Nephron progenitor cell (in vitro differentiated cells): Measurements from ENCODE around the gene HIGD1B.
A peak's percentile ranks its signal among the peaks of the same experiment; 100 is the strongest.

ENCODE experiments used
- DNase-seq: peaks from one replicate; pipeline ENCODE4 v3.0.0; 2021
- H3K27ac Mint-ChIP-seq: 2 replicates; pipeline ENCODE4 v1.8.0; 2021; ENCODE audit warnings: mild to moderate bottlenecking, moderate library complexity, mixed read lengths
- H3K27me3 Mint-ChIP-seq: 2 replicates; pipeline ENCODE4 v1.8.0; 2021; ENCODE audit warnings: mild to moderate bottlenecking, low read depth, mixed read lengths; ENCODE audit not compliant: poor library complexity
- H3K36me3 Mint-ChIP-seq: 2 replicates; pipeline ENCODE4 v1.8.0; 2021; ENCODE audit warnings: low read depth, mixed read lengths
- H3K4me1 Mint-ChIP-seq: 2 replicates; pipeline ENCODE4 v1.8.0; 2021; ENCODE audit warnings: mixed read lengths
- H3K4me3 Mint-ChIP-seq: 2 replicates; pipeline ENCODE4 v1.8.0; 2021; ENCODE audit warnings: mild to moderate bottlenecking, moderate library complexity, mixed read lengths
- H3K9me3 Mint-ChIP-seq: 2 replicates; pipeline ENCODE4 v1.8.0; 2021; ENCODE audit warnings: mild to moderate bottlenecking, moderate library complexity, mixed read lengths
- TF ChIP-seq, protein P1 (sequence below): fragments of 200-600 bp; sonication (generic); IDR thresholded peaks from 2 replicates; pipeline ENCODE4 v1.5.0; 2021; ENCODE audit warnings: antibody characterized with exemption

The HIGD1B gene

DNA sequence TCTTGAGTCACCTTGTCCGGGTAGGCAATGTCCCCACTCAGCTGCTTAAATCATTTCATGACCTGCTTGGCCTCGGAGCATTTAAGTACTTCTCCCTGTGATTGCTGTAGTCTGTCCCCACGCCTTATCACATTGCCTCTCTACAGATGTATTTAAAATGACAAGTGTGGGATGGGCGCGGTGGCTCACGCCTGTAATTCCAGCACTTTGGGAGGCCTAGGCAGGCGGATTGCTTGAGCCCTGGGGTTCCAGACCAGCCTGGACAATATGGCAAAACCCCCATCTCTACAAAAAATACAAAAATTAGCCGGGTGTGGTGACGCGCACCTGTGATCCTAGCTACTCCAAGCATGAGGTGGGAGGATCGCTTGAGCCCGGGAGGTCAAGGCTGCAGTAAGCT, 16.3 kb upstream of the HIGD1B start:
- Mint-ChIP-seq H3K9me3 (peaks cover 5% of the 10 kb centered on the region), H3K4me1 (peaks cover 50% of the 10 kb centered on the region), H3K36me3 (no peaks in the 10 kb centered on the region), H3K27me3 (peaks cover 5% of the 10 kb centered on the region), H3K4me3 (peak overlapping the region; percentile 86), H3K27ac (peak overlapping the region; percentile 72)
- no peak for DNase-seq
- TF ChIP-seq, protein P1, sequence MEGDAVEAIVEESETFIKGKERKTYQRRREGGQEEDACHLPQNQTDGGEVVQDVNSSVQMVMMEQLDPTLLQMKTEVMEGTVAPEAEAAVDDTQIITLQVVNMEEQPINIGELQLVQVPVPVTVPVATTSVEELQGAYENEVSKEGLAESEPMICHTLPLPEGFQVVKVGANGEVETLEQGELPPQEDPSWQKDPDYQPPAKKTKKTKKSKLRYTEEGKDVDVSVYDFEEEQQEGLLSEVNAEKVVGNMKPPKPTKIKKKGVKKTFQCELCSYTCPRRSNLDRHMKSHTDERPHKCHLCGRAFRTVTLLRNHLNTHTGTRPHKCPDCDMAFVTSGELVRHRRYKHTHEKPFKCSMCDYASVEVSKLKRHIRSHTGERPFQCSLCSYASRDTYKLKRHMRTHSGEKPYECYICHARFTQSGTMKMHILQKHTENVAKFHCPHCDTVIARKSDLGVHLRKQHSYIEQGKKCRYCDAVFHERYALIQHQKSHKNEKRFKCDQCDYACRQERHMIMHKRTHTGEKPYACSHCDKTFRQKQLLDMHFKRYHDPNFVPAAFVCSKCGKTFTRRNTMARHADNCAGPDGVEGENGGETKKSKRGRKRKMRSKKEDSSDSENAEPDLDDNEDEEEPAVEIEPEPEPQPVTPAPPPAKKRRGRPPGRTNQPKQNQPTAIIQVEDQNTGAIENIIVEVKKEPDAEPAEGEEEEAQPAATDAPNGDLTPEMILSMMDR: no peak

DNA sequence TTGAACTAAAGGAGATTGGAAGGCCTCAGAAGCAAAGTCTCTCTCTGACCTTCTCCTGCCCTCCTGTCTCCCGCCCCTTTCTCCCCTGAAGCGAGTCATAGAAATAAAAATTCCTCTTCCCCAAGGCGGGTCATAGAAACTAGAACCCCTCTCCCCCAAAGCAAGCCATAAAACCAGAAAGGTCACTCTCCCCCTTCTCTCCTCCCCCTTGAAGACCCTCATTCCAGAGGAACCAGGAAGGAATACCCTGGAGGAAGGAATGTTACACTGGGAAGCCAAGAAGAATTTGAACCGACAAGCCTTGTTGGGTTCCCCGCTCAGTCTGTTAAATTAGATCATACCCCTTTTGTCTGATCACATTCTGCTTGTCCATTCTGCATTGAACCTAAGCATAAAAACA, 14.9 kb upstream of the HIGD1B start:
- peak overlapping the region; percentile 84 for H3K27ac Mint-ChIP-seq
- no peak for DNase-seq

DNA sequence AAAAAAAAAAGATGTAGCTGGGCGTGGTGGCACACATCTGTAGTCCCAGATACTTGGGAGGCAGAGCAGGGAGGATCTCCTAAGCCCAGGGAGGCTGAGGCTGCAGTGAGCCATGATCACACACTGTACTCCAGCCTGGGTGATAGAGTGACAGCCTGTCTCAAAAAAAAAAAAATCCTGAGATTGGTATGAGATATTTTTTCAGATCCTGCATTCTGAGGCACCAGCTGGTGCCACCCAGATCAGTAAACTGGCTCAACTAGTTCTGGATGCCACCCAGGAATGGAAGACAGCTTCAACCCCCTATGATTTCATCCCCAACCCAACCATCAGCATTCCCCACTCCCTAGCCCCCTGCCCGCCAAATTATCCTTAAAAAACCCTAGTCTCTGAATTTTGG, 10.5 kb upstream of the HIGD1B start:
- no peak overlapping the region for H3K27ac Mint-ChIP-seq
- DNase-seq: no peak
- TF ChIP-seq, protein P1: no peak
- H3K4me3 Mint-ChIP-seq: no peak overlapping the region
- peaks cover 13% of the 10 kb centered on the region for H3K27me3 Mint-ChIP-seq
- H3K9me3 Mint-ChIP-seq: peaks cover 5% of the 10 kb centered on the region
- H3K4me1 Mint-ChIP-seq: peaks cover 18% of the 10 kb centered on the region
- no peaks in the 10 kb centered on the region for H3K36me3 Mint-ChIP-seq

More for the DNA sequence above, 14.9 kb upstream of the HIGD1B start:
- Mint-ChIP-seq H3K9me3 (peaks cover 5% of the 10 kb centered on the region), H3K4me3 (peak overlapping the region; percentile 26), H3K36me3 (no peaks in the 10 kb centered on the region), H3K4me1 (peaks cover 38% of the 10 kb centered on the region), H3K27me3 (peaks cover 13% of the 10 kb centered on the region)
- TF ChIP-seq, protein P1: no peak

DNA sequence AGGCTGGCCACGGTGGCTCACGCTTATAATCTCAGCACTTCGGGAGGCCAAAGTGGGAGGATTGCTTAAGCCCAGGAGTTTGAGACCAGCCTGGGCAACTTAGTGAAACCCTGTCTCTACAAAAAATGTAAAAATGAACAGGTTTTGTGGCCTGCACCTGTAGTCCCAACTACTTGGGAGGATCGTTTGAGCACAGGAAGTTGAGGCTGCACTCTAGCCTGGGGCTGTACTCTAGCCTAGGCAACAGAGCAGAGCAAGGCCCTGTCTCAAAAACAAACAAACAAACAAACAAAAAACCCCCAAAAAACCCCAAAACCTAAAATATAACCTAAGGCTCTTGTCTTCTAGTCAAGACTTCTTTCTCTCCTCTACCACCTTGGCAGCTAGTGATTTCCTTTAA, 7.4 kb upstream of the HIGD1B start:
- Mint-ChIP-seq H3K27me3 (peaks cover 11% of the 10 kb centered on the region), H3K9me3 (no peaks in the 10 kb centered on the region), H3K4me3 (no peak overlapping the region), H3K4me1 (peaks cover 30% of the 10 kb centered on the region), H3K36me3 (no peaks in the 10 kb centered on the region), H3K27ac (no peak overlapping the region)
- no peak for DNase-seq
- TF ChIP-seq, protein P1: no peak

DNA sequence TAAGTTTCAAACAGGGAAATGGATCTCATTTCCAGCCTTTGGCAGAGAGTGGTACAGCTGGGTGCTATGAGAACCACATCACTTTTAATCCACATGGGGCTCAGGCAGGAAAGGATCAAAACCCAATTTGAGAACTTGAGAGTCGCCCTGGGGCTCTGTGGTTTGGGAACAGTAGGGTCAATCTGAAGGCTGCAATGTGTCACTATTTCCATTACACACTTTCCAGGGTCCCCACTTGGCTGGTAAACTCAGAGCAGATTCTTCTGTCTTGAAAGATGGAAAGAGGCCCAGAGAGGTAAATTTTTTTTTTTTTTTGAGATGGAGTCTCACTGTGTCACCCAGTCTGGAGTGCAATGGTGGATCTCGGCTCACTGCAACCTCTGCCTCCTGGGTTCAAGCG, 6.7 kb upstream of the HIGD1B start:
- no peaks in the 10 kb centered on the region for H3K9me3 Mint-ChIP-seq
- peaks cover 32% of the 10 kb centered on the region for H3K4me1 Mint-ChIP-seq
- DNase-seq: no peak
- TF ChIP-seq, protein P1: no peak
- H3K27me3 Mint-ChIP-seq: peaks cover 8% of the 10 kb centered on the region
- H3K27ac Mint-ChIP-seq: peak overlapping the region; percentile 86
- no peaks in the 10 kb centered on the region for H3K36me3 Mint-ChIP-seq
- H3K4me3 Mint-ChIP-seq: no peak overlapping the region

DNA sequence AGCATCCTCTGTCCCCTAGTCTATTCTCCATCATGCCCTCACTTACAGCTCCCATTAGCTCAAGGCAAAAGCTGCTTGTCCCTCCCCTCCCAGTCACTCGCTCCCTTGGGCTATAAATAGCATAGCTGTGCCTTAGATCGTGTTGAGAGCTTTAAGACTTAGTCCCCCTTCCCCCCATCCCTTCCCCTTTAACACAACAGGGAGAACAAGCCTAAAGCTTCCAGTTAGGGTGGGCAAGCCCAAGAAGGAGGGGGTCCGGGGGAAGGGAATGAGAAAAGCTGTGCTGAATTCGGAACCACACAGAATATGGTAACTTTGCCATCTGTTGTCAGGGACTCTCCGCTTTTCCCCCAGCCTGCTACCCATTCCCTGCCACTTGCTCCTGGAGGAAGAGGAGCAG, 4.9 kb upstream of the HIGD1B start:
- TF ChIP-seq, protein P1: no peak
- Mint-ChIP-seq H3K9me3 (no peaks in the 10 kb centered on the region), H3K27ac (no peak overlapping the region), H3K4me3 (no peak overlapping the region), H3K36me3 (no peaks in the 10 kb centered on the region), H3K4me1 (peaks cover 43% of the 10 kb centered on the region), H3K27me3 (no peaks in the 10 kb centered on the region)
- DNase-seq: no peak
